Ishikawa (cell line): Measurements from ENCODE around the gene CRYBG2.

ENCODE experiments used
- EP300 ChIP-seq: IDR thresholded peaks from 2 replicates; pipeline ENCODE4 v1.6.1; 2012; ENCODE audit warnings: borderline replicate concordance
- TAF1 ChIP-seq: IDR thresholded peaks from 2 replicates; pipeline ENCODE4 v1.6.1; 2012; ENCODE audit warnings: low read depth, mild to moderate bottlenecking
- TCF12 ChIP-seq: IDR thresholded peaks from 2 replicates; pipeline ENCODE4 v1.6.1; 2012; ENCODE audit warnings: low read depth
- YY1 ChIP-seq: IDR thresholded peaks from 2 replicates; pipeline ENCODE4 v1.6.1; 2012; ENCODE audit warnings: low read depth

DNA sequence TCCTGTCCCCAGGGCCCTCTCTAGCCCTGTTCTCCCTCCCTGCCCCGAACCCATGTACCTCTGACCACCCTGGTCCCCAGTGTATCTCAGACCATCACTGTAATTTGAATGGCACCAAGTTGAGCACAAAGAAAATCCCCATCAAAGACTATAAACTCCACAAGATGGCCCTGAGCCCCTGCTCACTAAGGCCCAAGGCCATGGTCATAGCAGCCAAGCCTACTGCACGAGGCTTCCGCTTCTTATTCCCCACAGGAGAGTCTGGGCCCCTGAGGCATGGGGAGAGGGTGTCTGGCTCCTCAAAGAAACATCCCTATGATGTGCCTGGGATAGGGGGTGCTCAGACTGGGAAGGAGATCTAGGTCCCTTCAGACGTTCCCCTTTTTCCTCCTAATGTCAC is 14.1 kb upstream of the CRYBG2 start:
- TF ChIP-seq TAF1 (no peak), TCF12 (no peak), EP300 (no peak), YY1 (no peak)
